Brain microvascular endothelial cell (primary cell): Measurements from ENCODE around the gene LDLR.
"Not testable (repeated sequence)": the region's sequence is repeated elsewhere in the genome, so short reads cannot be mapped to it uniquely, and the experiment has no call there.

ENCODE experiments used
- DNase-seq: peaks from one replicate; pipeline ENCODE4 v3.0.0-alpha.2; 2020
- H3K27ac ChIP-seq: fragments of 250-450 bp; sonication (Bioruptor Pico); 2 replicates; pipeline ENCODE4 v1.5.1; 2020; ENCODE audit warnings: mild to moderate bottlenecking, moderate library complexity
- H3K27me3 ChIP-seq: fragments of 250-450 bp; sonication (Bioruptor Pico); replicated peaks from 2 replicates; pipeline ENCODE4 v1.5.1; 2020; ENCODE audit warnings: mild to moderate bottlenecking
- H3K36me3 ChIP-seq: fragments of 250-450 bp; sonication (Bioruptor Pico); replicated peaks from 2 replicates; pipeline ENCODE4 v1.5.1; 2020; ENCODE audit warnings: mild to moderate bottlenecking
- H3K4me3 ChIP-seq: 2 replicates; pipeline ENCODE4 v1.5.1; 2011; ENCODE audit warnings: low read depth, mild to moderate bottlenecking, control low read depth, low read length, moderate library complexity
- in situ Hi-C: cut with HindIII; loops from 2 replicates; pipeline ENCODE4 v1.10.0; 2017; ENCODE audit warnings: low sequenced_read_pairs, low pct_ligation_motif_present
- TF ChIP-seq, protein P1 (sequence below): IDR thresholded peaks from 2 replicates; pipeline ENCODE4 v1.5.1; 2011; ENCODE audit warnings: low read depth, mild to moderate bottlenecking, moderate library complexity, low read length, control low read depth, inconsistent platforms; ENCODE audit errors: missing control alignments

LDLR gene

GRCh38 chr19:11064831-11065303, 24.4 kb upstream of the LDLR start:
- H3K27me3 ChIP-seq: no peaks in the 10 kb centered on the region
- H3K4me3 ChIP-seq: no peak overlapping the region
- TF ChIP-seq, protein P1, sequence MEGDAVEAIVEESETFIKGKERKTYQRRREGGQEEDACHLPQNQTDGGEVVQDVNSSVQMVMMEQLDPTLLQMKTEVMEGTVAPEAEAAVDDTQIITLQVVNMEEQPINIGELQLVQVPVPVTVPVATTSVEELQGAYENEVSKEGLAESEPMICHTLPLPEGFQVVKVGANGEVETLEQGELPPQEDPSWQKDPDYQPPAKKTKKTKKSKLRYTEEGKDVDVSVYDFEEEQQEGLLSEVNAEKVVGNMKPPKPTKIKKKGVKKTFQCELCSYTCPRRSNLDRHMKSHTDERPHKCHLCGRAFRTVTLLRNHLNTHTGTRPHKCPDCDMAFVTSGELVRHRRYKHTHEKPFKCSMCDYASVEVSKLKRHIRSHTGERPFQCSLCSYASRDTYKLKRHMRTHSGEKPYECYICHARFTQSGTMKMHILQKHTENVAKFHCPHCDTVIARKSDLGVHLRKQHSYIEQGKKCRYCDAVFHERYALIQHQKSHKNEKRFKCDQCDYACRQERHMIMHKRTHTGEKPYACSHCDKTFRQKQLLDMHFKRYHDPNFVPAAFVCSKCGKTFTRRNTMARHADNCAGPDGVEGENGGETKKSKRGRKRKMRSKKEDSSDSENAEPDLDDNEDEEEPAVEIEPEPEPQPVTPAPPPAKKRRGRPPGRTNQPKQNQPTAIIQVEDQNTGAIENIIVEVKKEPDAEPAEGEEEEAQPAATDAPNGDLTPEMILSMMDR: no peak
- in situ Hi-C loops: no loop called here
- DNase-seq: no peak
- H3K27ac ChIP-seq: no peak overlapping the region
- peaks cover 27% of the 10 kb centered on the region for H3K36me3 ChIP-seq

GRCh38 chr19:11066326-11066725, 22.9 kb upstream of the LDLR start:
- in situ Hi-C loops: no loop called here
- Histone ChIP-seq H3K27me3 (no peaks in the 10 kb centered on the region), H3K27ac (no peak overlapping the region), H3K4me3 (no peak overlapping the region), H3K36me3 (peaks cover 16% of the 10 kb centered on the region)
- TF ChIP-seq, protein P1: no peak
- DNase-seq: no peak

GRCh38 chr19:11067356-11068113, 21.7 kb upstream of the LDLR start:
- TF ChIP-seq, protein P1: no peak
- Histone ChIP-seq H3K27ac (no peak overlapping the region), H3K27me3 (no peaks in the 10 kb centered on the region), H3K36me3 (peaks cover 8% of the 10 kb centered on the region), H3K4me3 (no peak overlapping the region)
- in situ Hi-C loops: no loop called here
- DNase-seq: no peak

DNA sequence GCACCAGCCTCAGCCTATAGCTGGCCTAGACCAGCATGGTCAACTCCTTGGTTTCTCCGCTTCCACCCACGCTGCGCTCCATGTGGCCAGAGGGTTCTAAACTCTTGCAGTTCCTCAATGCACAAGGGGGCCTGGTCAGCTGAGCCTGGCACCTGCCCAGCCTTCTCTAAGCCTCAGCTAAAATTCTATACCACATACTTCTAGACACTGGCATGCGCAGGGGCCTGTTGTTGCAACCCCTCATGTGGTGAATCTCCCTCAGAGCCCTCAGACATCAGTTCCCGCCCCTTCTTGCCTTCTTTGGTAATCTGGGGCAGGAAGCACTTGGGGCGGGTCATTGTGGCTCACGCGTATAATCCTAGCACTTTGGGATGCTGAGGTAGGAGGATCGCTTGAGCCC, 19.7 kb upstream of the LDLR start:
- Histone ChIP-seq H3K36me3 (peaks cover 8% of the 10 kb centered on the region), H3K27ac (no peak overlapping the region), H3K4me3 (no peak overlapping the region), H3K27me3 (no peaks in the 10 kb centered on the region)
- in situ Hi-C loops: no loop called here
- no peak for DNase-seq
- TF ChIP-seq, protein P1: no peak

DNA sequence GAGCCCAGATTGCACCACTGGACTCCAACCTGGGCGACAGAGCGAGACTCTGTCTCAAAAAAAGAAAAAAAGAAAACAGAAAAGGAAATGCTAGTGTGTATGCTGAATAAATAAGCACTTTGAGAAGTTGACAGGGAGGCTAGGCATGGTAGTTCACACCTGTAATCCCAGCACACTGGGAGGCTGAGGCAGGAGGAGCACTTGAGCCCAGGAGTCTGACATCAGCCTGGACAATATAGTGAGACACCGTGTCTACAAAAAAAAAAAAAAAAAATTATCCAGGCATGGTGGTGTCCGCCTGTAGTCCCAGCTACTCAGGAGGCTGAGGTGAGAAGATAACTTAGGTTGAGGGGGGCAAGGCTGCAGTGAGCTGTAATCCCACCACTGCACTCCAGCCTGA, 19.1 kb upstream of the LDLR start:
- peaks cover 8% of the 10 kb centered on the region for H3K36me3 ChIP-seq
- DNase-seq: no peak
- in situ Hi-C loops: no loop called here
- no peak overlapping the region for H3K4me3 ChIP-seq
- H3K27me3 ChIP-seq: no peaks in the 10 kb centered on the region
- TF ChIP-seq, protein P1: no peak
- no peak overlapping the region for H3K27ac ChIP-seq

- Histone ChIP-seq H3K27me3 (no peaks in the 10 kb centered on the region), H3K27ac (no peak overlapping the region), H3K4me3 (no peak overlapping the region), H3K36me3 (no peaks in the 10 kb centered on the region)
- in situ Hi-C loops: no loop called here
- DNase-seq: no peak
- TF ChIP-seq, protein P1: no peak
Measured at GRCh38 chr19:11073568-11073967, 15.7 kb upstream of the LDLR start.

- DNase-seq, in situ Hi-C loops, H3K27ac ChIP-seq, H3K36me3 ChIP-seq, H3K4me3 ChIP-seq, H3K27me3 ChIP-seq: not testable (repeated sequence)
Measured at GRCh38 chr19:11076792-11077191, 12.5 kb upstream of the LDLR start.
